ENCODE measurements around the gene PHLDA3. TPM values are rescaled to one million over a fixed set of nuclear protein-coding genes. Genes with fewer than 3 reads are reported as not detected.
"Not testable (repeated sequence)": the region's sequence is repeated elsewhere in the genome, so short reads cannot be mapped to it uniquely, and the experiment has no call there.

Gene PHLDA3
- total and polyA plus RNA-seq, 9 donors = 4.7 to 38.2 (median 27.3) TPM

DNA sequence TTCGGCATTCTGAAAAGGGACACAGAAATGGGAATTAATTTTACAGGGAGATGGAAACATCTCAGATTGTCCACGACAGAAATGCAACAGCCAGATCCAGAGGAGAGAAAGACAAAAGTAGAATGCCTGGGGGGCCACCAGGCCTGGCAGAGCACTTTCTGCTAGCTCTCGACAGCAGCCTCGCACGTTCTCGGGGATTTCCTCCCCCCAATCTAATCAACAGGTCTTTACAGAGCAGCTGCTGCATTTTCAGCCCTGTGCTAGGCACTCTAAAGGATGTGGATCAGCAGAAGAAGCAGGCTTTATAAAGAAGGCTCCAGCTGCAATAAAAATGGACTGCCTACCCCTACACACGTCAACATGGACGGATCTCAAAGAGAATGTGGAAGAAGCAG, 27.3 kb upstream of the PHLDA3 start:
- TF ChIP-seq, protein P1, sequence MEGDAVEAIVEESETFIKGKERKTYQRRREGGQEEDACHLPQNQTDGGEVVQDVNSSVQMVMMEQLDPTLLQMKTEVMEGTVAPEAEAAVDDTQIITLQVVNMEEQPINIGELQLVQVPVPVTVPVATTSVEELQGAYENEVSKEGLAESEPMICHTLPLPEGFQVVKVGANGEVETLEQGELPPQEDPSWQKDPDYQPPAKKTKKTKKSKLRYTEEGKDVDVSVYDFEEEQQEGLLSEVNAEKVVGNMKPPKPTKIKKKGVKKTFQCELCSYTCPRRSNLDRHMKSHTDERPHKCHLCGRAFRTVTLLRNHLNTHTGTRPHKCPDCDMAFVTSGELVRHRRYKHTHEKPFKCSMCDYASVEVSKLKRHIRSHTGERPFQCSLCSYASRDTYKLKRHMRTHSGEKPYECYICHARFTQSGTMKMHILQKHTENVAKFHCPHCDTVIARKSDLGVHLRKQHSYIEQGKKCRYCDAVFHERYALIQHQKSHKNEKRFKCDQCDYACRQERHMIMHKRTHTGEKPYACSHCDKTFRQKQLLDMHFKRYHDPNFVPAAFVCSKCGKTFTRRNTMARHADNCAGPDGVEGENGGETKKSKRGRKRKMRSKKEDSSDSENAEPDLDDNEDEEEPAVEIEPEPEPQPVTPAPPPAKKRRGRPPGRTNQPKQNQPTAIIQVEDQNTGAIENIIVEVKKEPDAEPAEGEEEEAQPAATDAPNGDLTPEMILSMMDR (IDR thresholded peaks at IDR 0.05) = no peak
- TF ChIP-seq POLR2A (IDR thresholded peaks at IDR 0.05) = no peak
- Histone ChIP-seq H3K36me3 (no peaks in the 10 kb centered on the region), H3K4me3 (no peak overlapping the region), H3K4me1 (ENCODE audit: insufficient read depth) (peaks cover 58% of the 10 kb centered on the region), H3K9me3 (no peaks in the 10 kb centered on the region), H3K27ac (peak overlapping the region; percentile 79 to 82), H3K27me3 (no peaks in the 10 kb centered on the region)
- no peak for DNase-seq
- 19 to 25% (median 22%) methylated on average over 8 of the region's 8 CpGs for WGBS, 3 donors
- intact Hi-C loops (cut with DNase I) = loop anchor here in 1 of 4 donors (5.0 kb wide), 1 partner anchor 989 kb away; no protein-coding TSS in a partner anchor

DNA sequence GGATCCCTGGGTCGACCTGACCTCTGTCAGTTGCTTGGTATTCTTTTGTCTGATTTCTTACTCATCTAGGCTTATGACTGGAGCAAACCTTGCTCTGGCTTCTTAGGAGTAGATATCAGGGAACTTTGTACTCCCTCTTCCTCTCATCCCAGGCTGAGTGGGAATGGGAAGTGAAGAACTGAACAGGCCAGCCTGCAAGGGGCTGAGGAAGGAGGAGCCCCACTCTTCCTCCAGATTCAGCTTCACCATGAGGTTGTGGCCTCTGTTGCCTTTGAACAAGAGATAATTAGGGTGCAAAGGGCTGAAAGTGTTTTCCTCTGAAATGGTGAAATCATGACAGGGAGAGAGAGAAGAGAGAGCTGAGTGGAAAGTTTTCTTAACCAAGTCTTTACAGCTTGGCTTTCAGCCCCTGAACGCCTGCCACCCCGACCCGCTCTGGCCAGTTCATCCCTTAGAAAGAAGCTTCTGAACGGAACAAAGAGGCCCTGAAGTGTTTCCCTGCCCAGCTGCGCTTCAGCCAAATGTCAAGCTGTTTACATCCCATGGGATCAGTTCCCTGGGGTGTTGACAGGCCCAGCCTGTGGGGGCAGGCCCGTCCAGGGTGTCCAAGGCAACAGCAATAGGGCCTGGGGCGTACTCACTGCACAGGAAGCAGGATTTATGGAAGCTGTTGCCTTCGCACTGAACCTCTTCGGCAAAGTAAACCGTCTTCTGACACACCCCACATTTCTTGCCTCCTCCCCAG, 26.7 kb upstream of the PHLDA3 start:
- H3K4me1 ChIP-seq (ENCODE audit: insufficient read depth) = peaks cover 53% of the 10 kb centered on the region

DNA sequence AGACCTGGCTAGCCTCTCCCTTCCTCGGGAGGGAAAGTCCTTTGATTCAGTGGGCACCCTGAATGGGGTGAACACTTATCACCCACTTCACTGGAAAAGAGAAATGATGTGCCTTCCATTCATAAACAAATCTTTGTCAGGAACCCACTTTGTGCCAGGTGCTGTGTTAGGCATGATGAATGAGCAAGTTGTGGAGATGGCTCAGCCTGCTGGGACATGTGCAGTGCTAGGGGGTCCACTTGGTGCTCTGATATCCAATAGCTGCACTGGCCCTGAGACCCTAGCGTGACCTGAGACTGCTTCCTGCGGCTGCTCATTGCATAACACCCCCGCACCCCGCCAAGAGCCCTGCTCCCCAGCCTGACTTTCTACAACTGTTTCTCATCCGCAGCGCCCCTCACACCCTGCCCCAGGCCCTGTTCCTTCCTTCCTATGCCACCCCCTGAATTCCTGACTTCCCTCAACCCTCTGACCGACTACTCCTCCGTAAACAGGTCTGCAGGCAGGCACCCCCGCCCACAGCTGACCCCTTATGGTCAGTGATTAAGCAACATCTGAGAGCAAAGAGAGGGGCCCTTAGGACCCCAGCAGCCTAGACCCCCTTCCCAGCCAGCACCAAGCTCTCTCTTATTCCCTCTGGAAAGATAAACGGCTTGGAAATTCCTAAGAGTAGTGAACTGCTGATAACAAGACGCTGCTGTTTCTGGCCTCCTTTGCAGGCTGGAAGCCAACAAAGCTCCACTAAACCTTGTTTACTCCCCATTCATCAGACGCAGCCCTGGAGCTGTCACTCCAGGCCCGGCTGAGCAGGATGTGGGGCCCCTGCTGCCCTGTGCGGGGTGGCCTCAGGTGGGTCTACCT, 25.0 kb upstream of the PHLDA3 start:
- peak; percentile 11 for TF ChIP-seq POLR2A (IDR thresholded peaks at IDR 0.05)
- TF ChIP-seq, protein P1 (IDR thresholded peaks at IDR 0.05) = peak in 1 of 3 donors; percentile 24
- no peak for TF ChIP-seq EP300 (IDR thresholded peaks at IDR 0.05)
- intact Hi-C loops (cut with DNase I) = no loop called here
- H3K36me3 ChIP-seq = no peaks in the 10 kb centered on the region
- 5 to 10% (median 5%) methylated on average over 15 of the region's 15 CpGs for WGBS, 3 donors
- peaks cover 42% of the 10 kb centered on the region for H3K4me1 ChIP-seq (ENCODE audit: insufficient read depth)
- H3K4me3 ChIP-seq = no peak overlapping the region
- H3K27ac ChIP-seq = peak overlapping the region; percentile 13 to 82
- no peaks in the 10 kb centered on the region for H3K9me3 ChIP-seq
- H3K27me3 ChIP-seq = no peaks in the 10 kb centered on the region
- peak; percentile 64 to 82 (median 78) for DNase-seq

More for the DNA sequence above, 26.7 kb upstream of the PHLDA3 start:
- intact Hi-C loops (cut with DNase I) = loop anchor here in 1 of 4 donors (5.0 kb wide), 1 partner anchor 988 kb away; no protein-coding TSS in a partner anchor
- H3K27ac ChIP-seq = peak overlapping the region; percentile 79 to 82
- no peak overlapping the region for H3K4me3 ChIP-seq
- peak; percentile 83 to 91 (median 87) for DNase-seq
- no peaks in the 10 kb centered on the region for H3K27me3 ChIP-seq
- H3K9me3 ChIP-seq = no peaks in the 10 kb centered on the region
- TF ChIP-seq, protein P1 (IDR thresholded peaks at IDR 0.05) = no peak
- TF ChIP-seq EP300 (IDR thresholded peaks at IDR 0.05) (no peak), POLR2A (IDR thresholded peaks at IDR 0.05) (peak; percentile 12)
- 4 to 11% (median 5%) methylated on average over 11 of the region's 11 CpGs for WGBS, 3 donors
- H3K36me3 ChIP-seq = no peaks in the 10 kb centered on the region

DNA sequence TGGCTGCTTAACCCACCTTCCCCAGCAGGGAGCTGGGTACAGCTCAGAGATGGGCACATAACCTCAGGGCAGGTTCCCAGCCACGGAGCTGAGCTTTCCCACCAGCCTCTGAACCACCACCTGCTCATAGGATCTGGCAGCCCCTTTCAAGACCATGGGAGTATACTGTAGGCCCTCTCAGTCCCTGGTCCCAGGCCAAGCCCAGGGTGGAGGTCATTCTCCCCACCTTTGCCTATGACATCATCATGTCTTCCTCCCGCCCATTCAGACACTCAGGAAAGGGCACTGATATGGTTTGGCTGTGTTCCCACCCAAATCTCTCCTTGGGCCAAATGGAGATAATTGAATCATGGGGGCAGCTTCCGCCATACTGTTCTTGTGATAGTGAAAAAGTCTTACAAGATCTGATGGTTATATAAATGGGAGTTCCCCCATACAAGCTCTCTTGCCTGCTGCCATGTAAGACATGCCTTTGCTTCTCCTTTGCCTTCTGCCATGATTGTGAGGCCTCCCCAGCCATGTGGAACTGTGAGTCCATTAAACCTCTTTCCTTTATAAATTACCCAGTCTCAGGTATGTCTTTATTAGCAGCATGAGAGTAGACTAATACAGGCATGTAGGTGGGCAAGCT, 24.2 kb upstream of the PHLDA3 start:
- H3K36me3 ChIP-seq; H3K27me3 ChIP-seq; intact Hi-C loops (cut with DNase I); H3K9me3 ChIP-seq; H3K4me3 ChIP-seq: not testable (repeated sequence)
- peak in 2 of 5 donors; percentile 50 to 61 for DNase-seq
- WGBS, 3 donors = 76 to 92% (median 77%) methylated on average over 3 of the region's 3 CpGs
- Histone ChIP-seq H3K27ac (peak overlapping the region; percentile 13 to 82), H3K4me1 (ENCODE audit: insufficient read depth) (peaks cover 37% of the 10 kb centered on the region)

Data from ovary (tissue), 9 donors.